GM04503 (cell line): ENCODE measurements around the gene TXN2.

Experiments used
- DNase-seq: peaks from one replicate; pipeline ENCODE4 v3.0.0-alpha.2; 2012; ENCODE audit warnings: low read depth

Gene TXN2

GRCh38 chr22:36486619-36487384 lies 5.4 kb upstream of the TXN2 start:
- DNase-seq: no peak

DNA sequence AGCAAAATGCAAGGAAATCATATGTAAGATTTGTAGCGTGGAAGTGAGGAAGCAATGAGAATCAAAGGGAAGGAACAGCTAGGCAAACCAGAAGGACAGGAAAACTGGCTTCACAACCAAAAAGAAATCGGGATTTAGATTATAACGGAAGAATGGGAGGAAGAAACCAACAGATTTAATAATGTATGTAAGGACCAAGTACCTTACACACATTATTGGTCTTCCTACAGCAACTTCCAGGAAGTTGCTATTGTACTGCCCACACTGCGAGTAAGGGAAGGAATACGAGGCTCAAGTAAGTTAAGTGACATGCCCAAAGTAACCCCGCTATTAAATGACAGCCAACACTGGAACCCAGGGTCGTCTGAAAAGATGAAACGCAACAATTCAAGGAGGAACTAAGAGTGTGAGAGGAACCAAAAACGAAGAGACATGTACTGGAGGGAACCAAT lies 473 bp downstream of the TXN2 start:
- DNase-seq: no peak

GRCh38 chr22:36478966-36479365 lies 2.5 kb downstream of the TXN2 start:
- DNase-seq: no peak

- no peak for DNase-seq
Measured at GRCh38 chr22:36475341-36475740, 6.1 kb downstream of the TXN2 start.

GRCh38 chr22:36472689-36473088 lies 8.8 kb downstream of the TXN2 start:
- DNase-seq: no peak

GRCh38 chr22:36471341-36471821 lies 10.1 kb downstream of the TXN2 start:
- DNase-seq: no peak

GRCh38 chr22:36470994-36471331 lies 10.5 kb downstream of the TXN2 start:
- DNase-seq: no peak

DNA sequence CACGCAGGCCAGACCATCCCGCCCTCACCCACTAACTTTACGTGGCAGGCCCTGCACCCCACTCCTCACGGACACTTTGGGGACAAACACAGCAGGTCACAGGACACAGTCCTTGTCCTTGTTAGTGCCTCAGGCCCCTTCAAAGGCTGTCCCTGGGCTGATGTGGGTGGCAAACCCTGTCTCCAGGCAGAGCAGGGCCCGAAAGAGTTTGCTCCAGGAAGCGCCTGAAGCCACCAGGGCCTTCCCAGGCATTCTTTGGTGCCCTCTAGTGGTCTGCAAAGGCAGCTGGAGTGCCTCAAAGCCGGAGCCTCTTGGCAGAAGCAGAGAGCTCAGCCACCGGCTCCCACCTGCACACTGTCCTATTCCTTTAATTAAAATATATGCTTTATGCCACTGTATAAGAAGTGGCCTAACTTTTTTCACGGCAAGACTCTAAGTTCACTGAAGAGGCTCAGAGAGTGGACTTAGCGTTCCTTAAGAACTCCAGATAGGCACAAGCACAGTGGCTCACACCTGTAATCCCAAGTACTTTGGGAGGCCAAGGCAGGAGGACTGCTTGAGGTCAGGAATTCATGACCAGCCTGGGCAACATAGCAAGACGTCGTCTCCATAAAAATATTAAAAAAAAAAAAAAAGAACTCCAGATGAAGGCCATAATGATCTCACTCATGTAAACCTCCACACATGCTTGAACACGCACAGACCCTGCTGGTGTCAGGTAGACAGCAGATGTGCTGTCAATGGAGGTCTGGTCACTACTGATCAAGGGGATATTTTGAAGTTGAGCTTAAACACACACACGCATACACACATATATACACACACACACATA lies 11.1 kb downstream of the TXN2 start:
- no peak for DNase-seq

DNA sequence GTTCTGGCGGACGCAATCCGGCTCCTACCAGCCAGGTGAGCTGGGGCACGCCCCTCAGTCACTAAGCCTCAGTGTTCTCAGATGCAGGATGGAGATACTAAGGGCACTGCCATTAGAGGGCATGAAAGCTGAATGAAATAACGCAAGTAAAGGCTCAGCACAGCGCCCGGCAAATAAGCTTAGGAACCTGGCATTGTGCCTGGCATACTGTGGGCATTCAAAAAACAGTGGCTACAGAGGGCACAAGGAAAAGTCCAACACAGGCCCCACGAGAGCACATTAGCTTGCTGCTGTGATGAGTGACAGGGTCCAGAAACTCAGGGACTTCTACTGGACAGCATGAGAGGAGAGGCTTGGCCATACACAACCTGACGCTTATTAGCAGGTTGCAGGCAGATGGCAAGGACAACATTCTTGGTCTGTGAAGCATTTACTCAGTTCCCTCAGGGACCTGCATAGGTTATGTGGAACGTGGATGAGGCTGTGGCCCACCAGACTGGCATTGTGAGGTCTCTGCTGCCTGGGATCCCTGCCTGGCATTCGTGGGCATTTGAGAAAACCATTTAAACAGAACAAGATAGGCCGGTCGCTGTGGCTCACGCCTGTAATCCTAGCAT lies 12.2 kb downstream of the TXN2 start:
- no peak for DNase-seq

DNA sequence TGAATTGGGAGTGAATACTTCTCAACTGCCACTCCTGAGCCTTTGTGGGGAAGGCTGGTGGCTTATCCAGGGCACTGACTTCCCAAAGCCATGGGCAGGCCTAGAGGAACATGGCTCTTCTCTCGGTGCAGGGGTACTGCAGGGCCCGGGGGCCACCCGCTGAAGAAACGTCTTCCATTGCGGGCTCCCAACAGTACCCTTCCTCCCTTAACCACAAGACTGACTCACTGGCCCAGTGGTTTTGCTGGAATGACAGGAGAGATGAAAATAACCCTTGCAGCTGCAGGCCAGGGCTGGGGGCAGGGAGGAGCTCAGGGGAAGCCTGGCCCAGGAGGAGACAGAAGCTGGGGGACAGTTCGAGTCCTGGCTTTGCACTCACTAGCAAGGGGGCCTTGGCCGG lies 13.5 kb downstream of the TXN2 start:
- DNase-seq: peak; percentile 80

GRCh38 chr22:36467042-36467810 lies 14.2 kb downstream of the TXN2 start:
- no peak for DNase-seq

GRCh38 chr22:36466258-36466657 lies 15.2 kb downstream of the TXN2 start:
- DNase-seq: no peak

DNA sequence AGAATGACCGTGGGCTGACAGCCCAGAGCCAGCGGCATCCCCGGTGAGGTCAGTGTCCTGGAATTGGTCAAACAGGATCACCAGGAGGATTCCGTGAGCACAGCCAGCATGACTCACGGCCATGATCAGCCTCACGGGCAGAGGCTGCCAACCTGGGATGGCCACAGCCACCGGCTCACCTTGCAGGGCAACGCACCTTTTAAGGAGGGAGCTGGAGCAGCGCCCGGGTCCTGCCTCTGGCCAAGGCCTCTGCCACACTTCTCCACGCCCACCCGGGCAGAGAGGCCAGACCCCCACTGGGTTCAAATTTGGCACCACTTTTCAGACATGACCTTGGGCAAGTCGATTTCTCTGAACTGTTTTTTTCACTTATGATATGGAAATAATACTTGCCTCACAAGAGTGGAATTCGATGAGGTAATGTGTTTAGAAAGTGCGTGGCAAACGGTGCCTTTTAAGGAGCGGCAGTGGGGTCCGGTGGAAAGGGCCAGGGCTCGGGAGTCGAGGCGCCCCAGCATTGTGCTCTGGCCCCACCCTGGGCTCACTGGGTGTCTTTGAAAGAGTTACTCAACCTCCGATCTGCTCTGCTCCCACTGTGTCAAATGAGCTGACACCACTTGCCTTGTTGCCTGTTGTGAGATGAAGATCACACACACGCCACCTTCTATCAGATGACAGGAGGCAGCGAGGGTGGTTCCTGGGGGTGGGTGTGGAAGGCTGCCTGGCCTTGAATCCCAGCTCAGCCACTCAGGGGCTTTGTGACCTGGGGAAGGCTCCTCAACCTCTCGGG lies 16.0 kb downstream of the TXN2 start:
- DNase-seq: no peak

DNA sequence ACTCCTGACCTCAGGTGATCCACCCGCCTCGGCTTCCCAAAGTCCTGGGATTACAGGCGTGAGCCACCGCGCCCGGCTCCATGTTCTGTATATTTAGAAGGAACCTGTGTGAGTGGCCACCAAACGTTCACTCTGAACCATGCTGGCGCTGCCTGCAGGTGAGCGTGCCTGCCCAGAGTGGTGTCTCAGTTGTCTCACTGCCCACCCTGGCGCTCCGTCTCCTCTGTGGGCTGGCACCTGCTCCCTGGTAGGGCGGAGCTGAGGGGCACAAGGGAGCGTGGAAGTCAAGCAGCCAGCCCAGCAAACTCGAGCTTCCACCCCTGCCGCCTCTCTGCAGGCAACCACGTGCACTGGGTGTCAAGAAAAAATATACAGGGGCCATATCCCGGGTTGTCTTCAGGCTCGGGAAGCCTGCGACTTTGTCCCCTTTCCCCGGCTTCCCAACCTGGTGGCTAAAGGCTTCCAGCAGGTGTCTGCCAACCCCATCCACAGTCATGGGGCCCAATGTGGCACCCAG lies 16.7 kb downstream of the TXN2 start:
- no peak for DNase-seq

DNA sequence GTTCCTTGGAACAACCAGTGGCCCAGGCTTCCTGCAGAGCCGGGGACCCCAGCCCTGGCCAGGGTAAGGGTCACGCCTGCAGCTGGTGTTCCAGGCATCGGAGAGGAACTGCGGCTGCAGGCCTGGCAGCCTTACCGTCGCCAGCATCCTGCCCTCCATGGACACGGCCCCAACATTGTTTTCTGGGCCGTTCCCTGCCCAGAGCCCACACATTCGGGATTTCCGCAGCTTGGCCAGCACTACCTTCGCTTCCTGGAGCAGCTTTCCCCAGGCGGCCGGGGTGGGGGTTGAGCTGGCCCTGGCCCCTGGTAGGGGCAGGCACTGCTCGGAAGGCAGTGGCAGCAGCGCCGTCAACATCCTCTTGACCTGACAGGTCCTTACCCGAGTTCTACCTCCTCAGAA lies 17.7 kb downstream of the TXN2 start:
- DNase-seq: no peak

DNA sequence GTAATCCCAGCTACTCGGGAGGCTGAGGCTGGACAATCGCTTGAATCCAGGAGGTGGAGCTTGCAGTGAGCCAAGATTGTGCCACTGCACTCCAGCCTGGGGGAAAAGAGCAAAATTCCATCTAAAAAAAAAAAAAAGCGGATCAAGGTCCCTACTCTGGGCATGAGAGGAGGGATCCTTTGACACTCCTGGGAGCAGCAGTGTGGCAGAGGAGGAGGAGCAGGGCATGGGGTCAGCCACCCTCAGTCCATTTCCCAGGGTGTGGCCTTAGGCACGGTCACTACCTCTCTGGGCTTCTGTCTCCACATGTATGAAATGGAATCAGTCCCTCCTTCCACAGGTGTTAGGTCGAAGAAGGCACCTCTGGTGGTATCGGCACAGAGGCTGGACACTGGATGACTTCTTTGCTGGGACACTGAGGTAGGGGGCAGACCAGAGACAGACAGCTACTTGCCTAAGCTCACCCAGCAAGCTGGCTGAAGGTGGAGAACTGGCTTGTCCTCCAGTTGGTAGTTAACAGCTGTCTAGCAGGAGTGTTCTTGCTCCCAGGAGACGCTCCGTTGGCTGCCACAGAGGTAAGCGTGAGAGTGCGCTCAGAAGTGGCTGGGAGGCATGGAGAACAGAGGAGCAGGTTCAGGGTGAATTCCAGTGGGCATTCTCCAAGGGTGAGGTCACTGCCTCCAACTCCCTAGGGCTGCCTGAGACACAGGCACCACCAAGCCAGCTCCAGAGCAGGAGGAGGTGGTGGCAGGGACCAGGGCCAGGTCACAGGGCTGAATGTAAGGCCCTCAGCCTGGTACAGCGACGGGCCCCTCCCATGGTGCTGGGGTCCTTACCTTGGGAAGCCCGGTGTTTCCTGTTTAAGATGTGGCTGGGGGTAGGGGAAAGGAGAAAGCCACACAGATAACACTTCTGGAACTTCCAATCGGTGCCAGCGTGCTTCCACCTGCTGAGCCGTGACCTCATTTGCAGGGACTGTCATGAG lies 19.5 kb downstream of the TXN2 start:
- peak; percentile 55 for DNase-seq

- DNase-seq: no peak
Measured at GRCh38 chr22:36460202-36460601, 21.2 kb downstream of the TXN2 start.

- DNase-seq: peak; percentile 33
Measured at GRCh38 chr22:36457688-36458450, 23.6 kb downstream of the TXN2 start.

GRCh38 chr22:36456464-36456845 lies 25.0 kb downstream of the TXN2 start:
- no peak for DNase-seq
